Measurements from ENCODE around the gene CRAMP1.

The CRAMP1 gene

GRCh38 chr16:1678500-1679098 is 66.4 kb downstream of the CRAMP1 start:
- peak overlapping the region; percentile 60 for H2AFZ ChIP-seq (ENCODE audit: low read length)
- no peak for DNase-seq
- peaks cover 5% of the 10 kb centered on the region for H3F3A ChIP-seq (ENCODE audit: insufficient read depth, low read length)
- peak overlapping the region; percentile 90 for H3K4me3 ChIP-seq (ENCODE audit: low read length)
- no peaks in the 10 kb centered on the region for H3K27me3 ChIP-seq (replicated peaks; ENCODE audit: insufficient read depth, low read length)
- no peaks in the 10 kb centered on the region for H4K20me1 ChIP-seq (ENCODE audit: insufficient read depth, low read length)
- H3K9me3 ChIP-seq (replicated peaks; ENCODE audit: insufficient read depth, low read length): no peaks in the 10 kb centered on the region
- peak overlapping the region; percentile 91 for H3K4me2 ChIP-seq (ENCODE audit: low read depth, low read length)
- H3K27ac ChIP-seq (ENCODE audit: low read length): peak overlapping the region; percentile 25; the same call in 1 of the 2 replicates
- peaks cover 52% of the 10 kb centered on the region for H3K79me2 ChIP-seq (ENCODE audit: low read length)
- no peaks in the 10 kb centered on the region for H3K36me3 ChIP-seq (replicated peaks; ENCODE audit: insufficient read depth, low read length)
- TF ChIP-seq CTCF (IDR thresholded peaks at IDR 0.05; ENCODE audit: low read length): no peak
- TF ChIP-seq EZH2 (optimal IDR thresholded peaks at IDR 0.05; ENCODE audit: low read depth, low read length): no peak
- TF ChIP-seq EZH2phosphoT487 (IDR thresholded peaks at IDR 0.05; ENCODE audit: low read length): no peak
- peaks cover 3% of the 10 kb centered on the region; the same call in 1 of the 2 replicates for H3K4me1 ChIP-seq (ENCODE audit: low read length)
- H3K9ac ChIP-seq (ENCODE audit: low read length): peak overlapping the region; percentile 93
- H3K9me2 ChIP-seq (replicated peaks; ENCODE audit: insufficient read depth, low read length): no peaks in the 10 kb centered on the region

- H3K4me3 ChIP-seq (ENCODE audit: low read length): no peak overlapping the region
- H4K20me1 ChIP-seq (ENCODE audit: insufficient read depth, low read length): no peaks in the 10 kb centered on the region
- no peak overlapping the region for H3K27ac ChIP-seq (ENCODE audit: low read length)
- H3K36me3 ChIP-seq (replicated peaks; ENCODE audit: insufficient read depth, low read length): no peaks in the 10 kb centered on the region
- peaks cover 70% of the 10 kb centered on the region for H3K79me2 ChIP-seq (ENCODE audit: low read length)
- no peak overlapping the region for H2AFZ ChIP-seq (ENCODE audit: low read length)
- H3K9ac ChIP-seq (ENCODE audit: low read length): no peak overlapping the region
- H3F3A ChIP-seq (ENCODE audit: insufficient read depth, low read length): peaks cover 5% of the 10 kb centered on the region
- H3K4me1 ChIP-seq (ENCODE audit: low read length): peaks cover 3% of the 10 kb centered on the region; the same call in 1 of the 2 replicates
- H3K9me2 ChIP-seq (replicated peaks; ENCODE audit: insufficient read depth, low read length): no peaks in the 10 kb centered on the region
- no peaks in the 10 kb centered on the region for H3K27me3 ChIP-seq (replicated peaks; ENCODE audit: insufficient read depth, low read length)
- H3K4me2 ChIP-seq (ENCODE audit: low read depth, low read length): no peak overlapping the region
- TF ChIP-seq EZH2 (optimal IDR thresholded peaks at IDR 0.05; ENCODE audit: low read depth, low read length) (no peak), CTCF (IDR thresholded peaks at IDR 0.05; ENCODE audit: low read length) (no peak), EZH2phosphoT487 (IDR thresholded peaks at IDR 0.05; ENCODE audit: low read length) (no peak)
- H3K9me3 ChIP-seq (replicated peaks; ENCODE audit: insufficient read depth, low read length): no peaks in the 10 kb centered on the region
- no peak for DNase-seq
These were observed 68.2 kb downstream of the CRAMP1 start for GRCh38 chr16:1680361-1680760.

- no peak overlapping the region for H3K4me3 ChIP-seq (ENCODE audit: low read length)
- H3K9me2 ChIP-seq (replicated peaks; ENCODE audit: insufficient read depth, low read length): no peaks in the 10 kb centered on the region
- H3F3A ChIP-seq (ENCODE audit: insufficient read depth, low read length): peaks cover 5% of the 10 kb centered on the region
- H4K20me1 ChIP-seq (ENCODE audit: insufficient read depth, low read length): no peaks in the 10 kb centered on the region
- TF ChIP-seq EZH2 (optimal IDR thresholded peaks at IDR 0.05; ENCODE audit: low read depth, low read length) (no peak), CTCF (IDR thresholded peaks at IDR 0.05; ENCODE audit: low read length) (no peak), EZH2phosphoT487 (IDR thresholded peaks at IDR 0.05; ENCODE audit: low read length) (no peak)
- no peaks in the 10 kb centered on the region for H3K27me3 ChIP-seq (replicated peaks; ENCODE audit: insufficient read depth, low read length)
- peaks cover 3% of the 10 kb centered on the region; the same call in 1 of the 2 replicates for H3K4me1 ChIP-seq (ENCODE audit: low read length)
- no peak for DNase-seq
- no peak overlapping the region for H3K27ac ChIP-seq (ENCODE audit: low read length)
- H3K36me3 ChIP-seq (replicated peaks; ENCODE audit: insufficient read depth, low read length): no peaks in the 10 kb centered on the region
- H2AFZ ChIP-seq (ENCODE audit: low read length): no peak overlapping the region
- no peak overlapping the region for H3K4me2 ChIP-seq (ENCODE audit: low read depth, low read length)
- no peaks in the 10 kb centered on the region for H3K9me3 ChIP-seq (replicated peaks; ENCODE audit: insufficient read depth, low read length)
- peaks cover 76% of the 10 kb centered on the region for H3K79me2 ChIP-seq (ENCODE audit: low read length)
- H3K9ac ChIP-seq (ENCODE audit: low read length): no peak overlapping the region
These were observed 68.9 kb downstream of the CRAMP1 start for GRCh38 chr16:1681032-1681431.
